ENCODE data around the gene SLC38A4. TPM values are rescaled to one million over a fixed set of nuclear protein-coding genes. Genes with fewer than 3 reads are reported as not detected.

SLC38A4 gene
- total RNA-seq, 1 donor from 2014 or later = not detected

GRCh38 chr12:46725332-46725731 lies 100.5 kb downstream of the SLC38A4 start:
- TF ChIP-seq CTCF (IDR thresholded peaks at IDR 0.05; ENCODE audit: insufficient read depth, low read length, poor library complexity, severe bottlenecking) = no peak
- no peak overlapping the region for H3K4me3 ChIP-seq (ENCODE audit: low read depth, low read length)
- no peaks in the 10 kb centered on the region for H3K27me3 ChIP-seq (ENCODE audit: control insufficient read depth, insufficient read depth, low read length)
- H3K36me3 ChIP-seq (ENCODE audit: control insufficient read depth, insufficient read depth, low read length) = no peaks in the 10 kb centered on the region
- DNase-seq (ENCODE audit: low read depth) = no peak

GRCh38 chr12:46723629-46724419 lies 102.0 kb downstream of the SLC38A4 start:
- TF ChIP-seq CTCF (IDR thresholded peaks at IDR 0.05; ENCODE audit: insufficient read depth, low read length, poor library complexity, severe bottlenecking) = no peak
- H3K4me3 ChIP-seq (ENCODE audit: low read depth, low read length) = no peak overlapping the region
- no peak for DNase-seq (ENCODE audit: low read depth)
- H3K36me3 ChIP-seq (ENCODE audit: control insufficient read depth, insufficient read depth, low read length) = no peaks in the 10 kb centered on the region
- no peaks in the 10 kb centered on the region for H3K27me3 ChIP-seq (ENCODE audit: control insufficient read depth, insufficient read depth, low read length)

GRCh38 chr12:46722394-46723185 lies 103.2 kb downstream of the SLC38A4 start:
- Histone ChIP-seq H3K4me3 (ENCODE audit: low read depth, low read length) (no peak overlapping the region), H3K36me3 (ENCODE audit: control insufficient read depth, insufficient read depth, low read length) (no peaks in the 10 kb centered on the region), H3K27me3 (ENCODE audit: control insufficient read depth, insufficient read depth, low read length) (no peaks in the 10 kb centered on the region)
- no peak for DNase-seq (ENCODE audit: low read depth)
- no peak for TF ChIP-seq CTCF (IDR thresholded peaks at IDR 0.05; ENCODE audit: insufficient read depth, low read length, poor library complexity, severe bottlenecking)

GRCh38 chr12:46718495-46718894 lies 107.3 kb downstream of the SLC38A4 start:
- no peaks in the 10 kb centered on the region for H3K36me3 ChIP-seq (ENCODE audit: control insufficient read depth, insufficient read depth, low read length)
- TF ChIP-seq CTCF (IDR thresholded peaks at IDR 0.05; ENCODE audit: insufficient read depth, low read length, poor library complexity, severe bottlenecking) = no peak
- no peaks in the 10 kb centered on the region for H3K27me3 ChIP-seq (ENCODE audit: control insufficient read depth, insufficient read depth, low read length)
- no peak for DNase-seq (ENCODE audit: low read depth)
- no peak overlapping the region for H3K4me3 ChIP-seq (ENCODE audit: low read depth, low read length)

- no peak for TF ChIP-seq CTCF (IDR thresholded peaks at IDR 0.05; ENCODE audit: insufficient read depth, low read length, poor library complexity, severe bottlenecking)
- Histone ChIP-seq H3K4me3 (ENCODE audit: low read depth, low read length) (no peak overlapping the region), H3K36me3 (ENCODE audit: control insufficient read depth, insufficient read depth, low read length) (no peaks in the 10 kb centered on the region), H3K27me3 (ENCODE audit: control insufficient read depth, insufficient read depth, low read length) (no peaks in the 10 kb centered on the region)
- DNase-seq (ENCODE audit: low read depth) = no peak
Measured at GRCh38 chr12:46717868-46718267, 107.9 kb downstream of the SLC38A4 start.

All from kidney epithelial cell (primary cell).